Vagina (tissue), 2 donors: Measurements from ENCODE around the gene PEX10.

Experiments
- CTCF ChIP-seq, 3 experiments: fragments of 450-650 bp in 2 of 3; fragments of 200-600 bp in 1 of 3; sonication (generic) in 1 of 3; IDR thresholded peaks; one replicate each; pipeline ENCODE4 v1.5.1; 2017 to 2019; ENCODE audit warnings: antibody characterized with exemption in 3 of 3, mild to moderate bottlenecking in 2 of 3, moderate library complexity in 2 of 3
- POLR2A ChIP-seq, 2 donors: fragments of 450-650 bp; IDR thresholded peaks; one replicate each; pipeline ENCODE4 v1.6.1; 2017; ENCODE audit warnings: antibody characterized with exemption in 2 of 2, mild to moderate bottlenecking in 2 of 2, moderate library complexity in 2 of 2

GRCh38 chr1:2460203-2460602, 47.8 kb upstream of the PEX10 start:
- TF ChIP-seq CTCF (IDR thresholded peaks at IDR 0.05) = no peak
- TF ChIP-seq POLR2A (IDR thresholded peaks at IDR 0.05) = no peak
